GM12864 (cell line): Measurements from ENCODE around the gene MRNIP.
"Not testable (repeated sequence)": the region's sequence is repeated elsewhere in the genome, so short reads cannot be mapped to it uniquely, and the experiment has no call there.

Experiments
- DNase-seq: peaks from one replicate; pipeline ENCODE4 v3.0.0-alpha.2; 2011; ENCODE audit warnings: low read depth
- H3K4me3 ChIP-seq: 2 replicates; pipeline ENCODE4 v1.5.1; 2011; ENCODE audit warnings: mild to moderate bottlenecking, low read depth, low read length, control low read depth
- TF ChIP-seq, protein P1 (sequence below): IDR thresholded peaks from 2 replicates; pipeline ENCODE4 v1.5.1; 2011; ENCODE audit warnings: low read depth, mild to moderate bottlenecking, moderate library complexity, low read length, control low read depth, inconsistent platforms; ENCODE audit errors: missing control alignments

The MRNIP gene

DNA sequence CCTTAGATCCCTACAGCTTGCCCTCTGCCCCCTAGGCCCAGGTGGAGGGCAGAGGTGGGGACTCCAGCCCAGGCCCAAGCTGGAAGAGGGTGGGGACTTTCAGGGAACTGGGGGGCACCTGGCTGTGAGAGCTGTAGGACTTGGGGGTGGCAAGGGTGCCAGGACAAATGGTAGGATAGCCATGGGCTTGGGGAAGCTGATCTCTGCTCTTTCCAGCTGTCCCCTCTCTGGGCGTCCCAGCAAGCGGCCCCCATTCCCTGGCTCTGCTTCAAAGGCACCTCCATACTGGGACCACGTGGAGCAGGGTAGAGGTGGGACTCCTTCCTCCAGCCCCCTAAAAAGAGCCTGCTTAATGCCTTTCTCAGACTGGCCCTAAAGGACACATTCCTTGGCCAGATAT, 64.4 kb downstream of the MRNIP start:
- TF ChIP-seq, protein P1, sequence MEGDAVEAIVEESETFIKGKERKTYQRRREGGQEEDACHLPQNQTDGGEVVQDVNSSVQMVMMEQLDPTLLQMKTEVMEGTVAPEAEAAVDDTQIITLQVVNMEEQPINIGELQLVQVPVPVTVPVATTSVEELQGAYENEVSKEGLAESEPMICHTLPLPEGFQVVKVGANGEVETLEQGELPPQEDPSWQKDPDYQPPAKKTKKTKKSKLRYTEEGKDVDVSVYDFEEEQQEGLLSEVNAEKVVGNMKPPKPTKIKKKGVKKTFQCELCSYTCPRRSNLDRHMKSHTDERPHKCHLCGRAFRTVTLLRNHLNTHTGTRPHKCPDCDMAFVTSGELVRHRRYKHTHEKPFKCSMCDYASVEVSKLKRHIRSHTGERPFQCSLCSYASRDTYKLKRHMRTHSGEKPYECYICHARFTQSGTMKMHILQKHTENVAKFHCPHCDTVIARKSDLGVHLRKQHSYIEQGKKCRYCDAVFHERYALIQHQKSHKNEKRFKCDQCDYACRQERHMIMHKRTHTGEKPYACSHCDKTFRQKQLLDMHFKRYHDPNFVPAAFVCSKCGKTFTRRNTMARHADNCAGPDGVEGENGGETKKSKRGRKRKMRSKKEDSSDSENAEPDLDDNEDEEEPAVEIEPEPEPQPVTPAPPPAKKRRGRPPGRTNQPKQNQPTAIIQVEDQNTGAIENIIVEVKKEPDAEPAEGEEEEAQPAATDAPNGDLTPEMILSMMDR: no peak
- H3K4me3 ChIP-seq: no peak overlapping the region
- DNase-seq: no peak

DNA sequence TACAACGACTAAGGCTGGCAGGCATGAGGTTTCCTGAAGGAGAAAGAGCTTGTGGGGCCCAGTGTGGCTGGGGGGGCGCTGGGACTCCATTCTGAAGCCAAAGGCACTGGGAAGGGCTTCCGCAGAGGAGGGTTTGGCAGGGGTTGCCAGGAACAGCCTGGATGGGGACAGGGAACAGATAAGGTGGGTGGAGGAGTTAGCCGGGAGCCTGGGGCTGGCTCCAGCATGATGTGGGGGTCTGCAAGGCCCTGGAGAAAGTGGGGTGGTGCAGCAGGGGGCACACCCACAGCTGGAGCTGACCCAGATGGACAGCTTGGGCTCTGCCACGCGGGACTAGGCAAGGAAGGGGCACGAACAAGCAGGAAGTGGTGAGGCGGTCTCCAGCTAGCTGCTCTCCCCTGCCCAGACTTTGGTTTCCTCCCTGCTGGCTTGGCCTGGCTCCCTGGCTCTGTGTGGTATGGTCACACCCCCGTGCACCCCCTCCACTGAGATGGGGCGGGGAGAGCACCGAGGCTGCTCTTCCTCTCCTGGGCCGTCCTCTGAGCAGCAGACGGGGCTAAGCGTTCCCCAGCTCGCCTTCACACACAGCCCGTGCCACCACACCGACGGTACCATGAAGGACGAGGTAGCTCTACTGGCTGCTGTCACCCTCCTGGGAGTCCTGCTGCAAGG, 65.0 kb downstream of the MRNIP start, which contains the start of gene LTC4S:
TSS of gene LTC4S (plus strand) at position 519 of the 672 bp plus-strand sequence. CDS start at position 614, 95 bp downstream.
- no peak within 1 kb of the TSS for H3K4me3 ChIP-seq
- no peak for DNase-seq
- TF ChIP-seq, protein P1: no peak

DNA sequence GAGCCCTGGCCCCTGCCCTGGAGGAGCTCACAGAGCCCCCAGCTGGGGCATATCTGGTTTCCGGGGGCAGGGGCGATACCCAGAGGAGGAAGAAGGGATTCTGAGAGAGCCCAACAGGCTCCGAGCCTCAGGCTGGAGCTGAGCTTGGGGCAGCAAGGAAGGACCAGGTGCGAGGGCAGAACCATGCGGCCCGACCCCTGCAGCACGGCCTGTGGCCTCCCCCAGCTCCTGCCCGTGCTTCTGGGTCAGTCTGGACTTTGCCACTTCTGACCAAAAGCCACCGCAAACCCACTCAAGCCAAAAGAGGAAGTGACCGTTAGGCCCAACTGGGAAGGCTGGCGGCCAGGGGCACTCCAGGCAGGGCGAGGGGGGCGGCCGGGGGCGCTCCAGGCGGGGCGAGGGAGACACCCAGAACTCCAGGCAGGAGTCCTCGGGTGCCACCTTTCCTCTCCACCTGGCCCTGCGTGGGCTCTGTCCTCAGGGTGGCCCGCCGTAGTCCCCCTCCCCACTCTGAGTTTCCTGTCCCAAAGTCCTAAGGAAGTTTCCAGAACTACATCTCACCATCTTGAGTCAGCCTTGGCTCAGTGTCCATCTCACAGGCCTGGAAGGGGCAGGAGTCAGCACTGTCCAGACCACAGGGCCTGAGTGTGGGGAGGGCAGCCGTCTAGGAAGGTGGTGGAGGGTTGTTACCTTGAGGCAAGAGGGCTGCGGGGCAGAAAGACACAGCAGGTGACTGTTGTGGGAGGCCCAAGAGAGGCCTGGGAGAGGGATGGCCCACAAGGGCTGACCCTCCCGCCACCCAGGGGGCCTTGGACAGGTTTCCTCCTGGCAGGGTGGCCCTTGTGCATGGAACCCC, 65.8 kb downstream of the MRNIP start:
- TF ChIP-seq, protein P1: no peak
- no peak for DNase-seq
- H3K4me3 ChIP-seq: no peak overlapping the region

DNA sequence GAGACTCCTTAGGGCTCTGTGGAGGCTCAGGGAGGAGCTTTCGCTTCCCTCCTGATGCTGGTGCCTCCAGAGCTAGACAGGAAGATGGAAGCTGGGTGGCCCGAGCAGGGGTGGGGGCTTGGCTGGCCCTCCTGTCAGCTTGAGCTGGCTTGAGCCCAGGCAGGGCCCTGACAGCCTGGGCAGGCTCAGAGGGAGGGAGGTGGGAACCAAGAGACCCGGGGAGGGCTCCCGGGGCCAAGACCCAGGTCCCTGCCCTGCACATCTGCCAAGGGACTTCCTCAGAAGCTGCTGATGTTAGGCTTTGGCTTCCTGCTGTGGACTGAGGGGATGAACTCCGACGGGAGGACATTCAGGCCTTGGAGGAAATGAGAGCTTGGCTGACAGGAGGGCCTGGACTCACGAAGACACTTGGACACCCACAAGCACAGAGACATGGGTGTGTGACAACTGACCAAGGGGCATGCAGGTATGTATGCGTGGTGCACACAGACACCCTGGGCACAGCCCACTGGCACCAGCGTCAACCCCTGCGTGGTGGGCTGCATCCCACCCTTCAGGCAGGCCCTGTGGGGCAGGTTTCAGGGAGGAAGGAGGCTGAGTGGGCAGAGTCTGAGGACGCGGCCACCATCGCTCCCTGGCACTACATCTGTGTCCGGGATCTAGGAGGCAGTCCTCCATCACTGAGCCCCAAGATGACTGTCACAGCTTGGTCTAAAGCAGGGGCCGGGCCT, 66.6 kb downstream of the MRNIP start:
- H3K4me3 ChIP-seq: no peak overlapping the region
- TF ChIP-seq, protein P1: no peak
- DNase-seq: no peak

DNA sequence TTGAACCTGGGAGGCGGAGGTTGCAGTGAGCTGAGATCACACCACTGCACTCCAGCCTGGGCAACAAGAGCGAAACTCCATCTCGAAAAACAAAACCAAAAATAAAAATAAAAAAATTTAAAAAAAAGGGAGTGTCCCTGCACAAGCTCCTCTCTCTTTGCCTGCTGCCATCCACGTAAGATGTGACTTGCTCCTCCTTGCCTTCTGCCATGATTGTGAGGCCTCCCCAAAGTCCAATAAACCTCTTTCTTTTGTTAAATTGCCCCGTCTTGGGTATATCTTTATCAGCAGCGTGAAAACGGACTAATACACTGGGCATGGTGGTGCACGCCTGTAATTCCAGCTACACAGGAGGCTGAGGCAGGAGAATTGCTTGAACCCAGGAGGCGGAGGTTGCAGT, 69.3 kb downstream of the MRNIP start:
- not testable (repeated sequence) for DNase-seq, H3K4me3 ChIP-seq

DNA sequence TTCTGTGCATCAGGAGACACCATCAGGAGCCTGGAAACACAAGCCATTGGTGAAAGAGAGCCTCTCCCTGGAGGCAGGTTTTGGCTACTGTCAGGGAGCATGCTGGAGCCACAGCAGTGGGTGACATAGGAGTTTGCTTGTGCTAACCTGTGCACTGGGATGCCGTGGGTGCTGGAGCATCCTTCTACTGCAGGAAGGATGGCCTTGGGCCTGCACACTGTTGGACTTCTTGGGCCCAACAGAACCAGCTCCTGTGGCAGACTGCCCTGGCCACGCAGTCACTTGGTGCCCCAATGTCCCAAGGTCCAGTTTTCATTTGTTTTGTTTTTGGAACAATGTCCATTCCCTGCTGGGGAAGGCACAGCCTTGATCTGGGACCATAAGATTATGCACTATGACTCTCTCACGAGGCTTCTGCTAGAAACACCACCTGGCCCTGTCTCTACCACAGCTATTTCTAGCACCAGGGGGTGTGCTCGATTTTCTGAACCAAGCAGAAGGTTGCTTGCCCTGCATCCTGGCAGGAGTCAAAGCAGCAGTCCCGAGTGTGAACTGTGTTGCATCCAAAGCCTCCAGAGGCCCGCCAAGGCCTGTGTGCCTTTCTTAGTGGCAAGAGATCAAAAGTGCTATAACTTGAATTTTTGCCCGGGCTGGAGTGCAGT, 70.3 kb downstream of the MRNIP start:
- DNase-seq: no peak
- TF ChIP-seq, protein P1: no peak
- H3K4me3 ChIP-seq: no peak overlapping the region
